CD14-positive monocyte (primary cell): ENCODE measurements around the gene FAM3A. TPM values are rescaled to one million over a fixed set of nuclear protein-coding genes. Genes with fewer than 3 reads are reported as not detected.

Experiments used
- DNase-seq, 3 donors: peaks; one replicate each; pipeline ENCODE4 v3.0.0-alpha.2; 2011 to 2022
- H2AFZ ChIP-seq: 2 replicates; pipeline ENCODE4 v1.6.0; 2012; ENCODE audit warnings: mild to moderate bottlenecking, low read depth, low read length, inconsistent platforms; ENCODE audit not compliant: insufficient read depth, poor library complexity, severe bottlenecking
- H3K27ac ChIP-seq, 2 donors: 1 replicate in 1 of 2; 2 replicates in 1 of 2; pipeline ENCODE4 v1.5.1; 2012 to 2013; ENCODE audit warnings: low read length in 2 of 2, control low read depth in 1 of 2, inconsistent platforms in 1 of 2, low read depth in 1 of 2, mild to moderate bottlenecking in 1 of 2
- H3K27me3 ChIP-seq, 2 donors: one replicate each; pipeline versions ENCODE4 v1.6.0 to v1.6.1; 2011 to 2013; ENCODE audit warnings: low read length in 2 of 2; ENCODE audit not compliant: control insufficient read depth in 2 of 2, insufficient read depth in 2 of 2
- H3K36me3 ChIP-seq, 2 donors: replicated peaks in 1 of 2; 1 replicate in 1 of 2; 2 replicates in 1 of 2; pipeline versions ENCODE4 v1.5.1 to v1.6.1; 2012 to 2013; ENCODE audit warnings: low read length in 2 of 2, control low read depth in 1 of 2, inconsistent platforms in 1 of 2, mild to moderate bottlenecking in 1 of 2; ENCODE audit not compliant: insufficient read depth in 2 of 2, control insufficient read depth in 1 of 2
- H3K4me1 ChIP-seq, 2 donors: 1 replicate in 1 of 2; 2 replicates in 1 of 2; pipeline versions ENCODE4 v1.5.1 to v1.6.1; 2012 to 2013; ENCODE audit warnings: low read length in 2 of 2, control low read depth in 1 of 2, inconsistent platforms in 1 of 2, mild to moderate bottlenecking in 1 of 2, moderate library complexity in 1 of 2; ENCODE audit not compliant: insufficient read depth in 2 of 2, control insufficient read depth in 1 of 2
- H3K4me2 ChIP-seq: replicated peaks from 2 replicates; pipeline ENCODE3; 2012; ENCODE audit warnings: low read length, moderate library complexity, mild to moderate bottlenecking; ENCODE audit not compliant: poor library complexity, severe bottlenecking; ENCODE audit errors: extremely low read depth
- H3K4me3 ChIP-seq, 3 experiments: fragments of 200-600 bp in 1 of 3; sonication (generic) in 1 of 3; replicated peaks in 1 of 3; 1 replicate in 2 of 3; 2 replicates in 1 of 3; pipeline ENCODE4 v1.5.1; 2011 to 2013; ENCODE audit warnings: low read length in 3 of 3, mild to moderate bottlenecking in 3 of 3, control low read depth in 2 of 3, low read depth in 2 of 3, inconsistent platforms in 1 of 3, moderate library complexity in 1 of 3
- H3K79me2 ChIP-seq: 2 replicates; pipeline ENCODE4 v1.6.0; 2012; ENCODE audit warnings: mild to moderate bottlenecking, control low read depth, inconsistent platforms, low read length, moderate library complexity; ENCODE audit not compliant: insufficient read depth
- H3K9ac ChIP-seq: 2 replicates; pipeline ENCODE4 v1.6.0; 2017; ENCODE audit warnings: low read length, mild to moderate bottlenecking; ENCODE audit not compliant: insufficient read depth, poor library complexity, severe bottlenecking
- H3K9me3 ChIP-seq, 2 donors: replicated peaks in 1 of 2; 1 replicate in 1 of 2; 2 replicates in 1 of 2; pipeline versions ENCODE4 v1.5.1 to v1.6.1; 2012 to 2013; ENCODE audit warnings: low read length in 2 of 2, control low read depth in 1 of 2; ENCODE audit not compliant: control insufficient read depth in 1 of 2, insufficient read depth in 1 of 2
- H4K20me1 ChIP-seq: 2 replicates; pipeline ENCODE4 v1.6.0; 2012; ENCODE audit warnings: mild to moderate bottlenecking, low read length, control low read depth, moderate library complexity; ENCODE audit not compliant: insufficient read depth
- H3K27ac Mint-ChIP-seq, 7 donors: one replicate each; pipeline ENCODE4 v1.8.0; 2020; ENCODE audit warnings: mild to moderate bottlenecking in 7 of 7, mixed read lengths in 7 of 7, moderate library complexity in 6 of 7, inconsistent platforms in 2 of 7
- H3K27me3 Mint-ChIP-seq, 3 donors: one replicate each; pipeline ENCODE4 v1.8.0; 2021 to 2022; ENCODE audit warnings: low read depth in 3 of 3, mild to moderate bottlenecking in 3 of 3, mixed read lengths in 3 of 3, moderate library complexity in 3 of 3, inconsistent platforms in 1 of 3
- H3K36me3 Mint-ChIP-seq, 2 donors: one replicate each; pipeline ENCODE4 v1.8.0; 2020; ENCODE audit warnings: mixed read lengths in 2 of 2, inconsistent platforms in 1 of 2, mild to moderate bottlenecking in 1 of 2
- H3K4me1 Mint-ChIP-seq: one replicate; pipeline ENCODE4 v1.8.0; 2020; ENCODE audit warnings: mild to moderate bottlenecking, mixed read lengths
- H3K4me3 Mint-ChIP-seq, 2 donors: one replicate each; pipeline ENCODE4 v1.8.0; 2020; ENCODE audit warnings: mild to moderate bottlenecking in 2 of 2, mixed read lengths in 2 of 2, moderate library complexity in 1 of 2
- H3K9me3 Mint-ChIP-seq, 7 donors: one replicate each; pipeline ENCODE4 v1.8.0; 2020 to 2022; ENCODE audit warnings: mixed read lengths in 7 of 7, mild to moderate bottlenecking in 6 of 7, moderate library complexity in 6 of 7, inconsistent platforms in 2 of 7
- WGBS: methylation state at CpG from one replicate; pipeline ENCODE4 v1.1.5; 2013; ENCODE audit warnings: missing lambda C conversion rate; ENCODE audit not compliant: insufficient coverage; 5-methylcytosine and 5-hydroxymethylcytosine counted together
- intact Hi-C, 2 donors: fragments of 100-400 bp; cut with micrococcal nuclease; formaldehyde crosslinking; loops; one replicate each; pipeline versions ENCODE4 v1.15.0 to v1.15.1; 2023
- polyA plus RNA-seq, 3 donors: library from polyadenylated mRNA; depleted of rRNA in 1 of 3; unstranded in 2 of 3; stranded (reverse) in 1 of 3; fragments of 300-500 nt in 2 of 3; fragments of >200 nt in 1 of 3; fragmentation: Illumina TruSeq in 2 of 3; gene quantifications; 1 replicate in 2 of 3; 2 replicates in 1 of 3; pipeline ENCODE4 v1.2.3, GENCODE V29; 2012 to 2021
- TF ChIP-seq, protein P1 (sequence below): fragments of 200-600 bp; IDR thresholded peaks from one replicate; pipeline ENCODE4 v1.8.0; 2022; ENCODE audit warnings: antibody characterized with exemption, mild to moderate bottlenecking

Gene FAM3A
- polyA plus RNA-seq, 3 donors, result 14.5 to 26.5 (median 16.3) TPM

DNA sequence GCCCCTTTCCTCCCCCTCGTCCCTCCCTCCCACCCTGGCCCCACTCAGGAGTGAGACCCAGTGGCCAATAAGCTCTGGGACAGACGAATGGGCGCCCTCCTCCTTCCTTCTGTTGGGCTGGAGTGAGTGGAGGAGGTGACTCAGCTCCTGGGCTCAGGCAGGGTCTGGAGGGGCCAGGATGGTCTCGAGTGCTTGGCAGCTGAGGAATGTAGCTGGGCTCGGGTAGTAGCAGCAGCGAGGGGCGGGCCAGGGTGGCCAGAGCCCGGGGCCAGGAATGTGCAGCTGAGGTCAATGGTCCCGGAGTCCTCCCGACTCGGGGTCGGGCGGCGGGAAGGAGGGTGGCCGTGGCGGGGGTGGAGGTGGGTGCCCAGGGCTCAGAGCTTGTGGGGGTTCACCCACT is 15.6 kb upstream of the FAM3A start:
- H3K79me2 ChIP-seq, result peaks cover 9% of the 10 kb centered on the region
- no peaks in the 10 kb centered on the region for H3K27me3 ChIP-seq
- Mint-ChIP-seq H3K36me3 (peaks cover 28 to 48% of the 10 kb centered on the region in 2 donors), H3K27ac (peak overlapping the region in 1 of 7 donors; percentile 77), H3K4me3 (no peak overlapping the region), H3K27me3 (peaks cover 0 to 12% (median 0%) of the 10 kb centered on the region in 3 donors), H3K9me3 (peaks cover 0 to 1% (median 0%) of the 10 kb centered on the region in 7 donors), H3K4me1 (peaks cover 10% of the 10 kb centered on the region)
- TF ChIP-seq, protein P1, sequence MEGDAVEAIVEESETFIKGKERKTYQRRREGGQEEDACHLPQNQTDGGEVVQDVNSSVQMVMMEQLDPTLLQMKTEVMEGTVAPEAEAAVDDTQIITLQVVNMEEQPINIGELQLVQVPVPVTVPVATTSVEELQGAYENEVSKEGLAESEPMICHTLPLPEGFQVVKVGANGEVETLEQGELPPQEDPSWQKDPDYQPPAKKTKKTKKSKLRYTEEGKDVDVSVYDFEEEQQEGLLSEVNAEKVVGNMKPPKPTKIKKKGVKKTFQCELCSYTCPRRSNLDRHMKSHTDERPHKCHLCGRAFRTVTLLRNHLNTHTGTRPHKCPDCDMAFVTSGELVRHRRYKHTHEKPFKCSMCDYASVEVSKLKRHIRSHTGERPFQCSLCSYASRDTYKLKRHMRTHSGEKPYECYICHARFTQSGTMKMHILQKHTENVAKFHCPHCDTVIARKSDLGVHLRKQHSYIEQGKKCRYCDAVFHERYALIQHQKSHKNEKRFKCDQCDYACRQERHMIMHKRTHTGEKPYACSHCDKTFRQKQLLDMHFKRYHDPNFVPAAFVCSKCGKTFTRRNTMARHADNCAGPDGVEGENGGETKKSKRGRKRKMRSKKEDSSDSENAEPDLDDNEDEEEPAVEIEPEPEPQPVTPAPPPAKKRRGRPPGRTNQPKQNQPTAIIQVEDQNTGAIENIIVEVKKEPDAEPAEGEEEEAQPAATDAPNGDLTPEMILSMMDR, result no peak
- WGBS, result no CpG with 5 or more reads among the region's 16 CpGs
- peaks cover 17% of the 10 kb centered on the region in 2 donors for H3K4me1 ChIP-seq
- H3K4me2 ChIP-seq, result no peak overlapping the region
- peaks cover 27% of the 10 kb centered on the region for H4K20me1 ChIP-seq
- intact Hi-C loops, result loop anchor here (5.0 kb wide), 2 partner anchors 134 to 159 kb away; partner anchors contain the start of genes FLNA (in 1 of the 2) and RPL10 (in 1 of the 2)
- H3K9ac ChIP-seq, result no peak overlapping the region
- no peak overlapping the region for H2AFZ ChIP-seq
- DNase-seq, result no peak
- no peak overlapping the region for H3K4me3 ChIP-seq
- H3K9me3 ChIP-seq, result no peaks in the 10 kb centered on the region
- peaks cover 44 to 52% of the 10 kb centered on the region in 2 donors for H3K36me3 ChIP-seq
- no peak overlapping the region for H3K27ac ChIP-seq

DNA sequence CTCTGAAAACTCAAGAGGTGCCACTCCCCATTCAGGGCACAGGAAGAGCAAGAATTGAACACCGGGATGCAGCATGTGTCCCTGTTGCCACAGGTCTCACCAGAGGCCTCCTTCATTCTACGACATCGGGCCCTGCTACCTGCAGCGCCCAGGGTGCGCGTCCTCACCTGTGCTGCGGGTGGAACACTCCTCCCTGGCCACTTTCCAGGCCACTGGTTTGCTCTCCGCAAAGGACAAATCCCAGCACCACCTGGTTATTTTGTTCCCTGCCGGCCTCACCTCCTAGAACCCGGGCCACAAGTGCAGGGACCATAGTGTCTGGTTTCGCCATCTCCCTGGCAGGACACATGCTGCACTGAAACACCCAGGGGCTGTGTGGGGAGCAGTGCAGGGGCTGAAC is 14.3 kb upstream of the FAM3A start:
- no peak for DNase-seq
- Histone ChIP-seq H3K9ac (no peak overlapping the region), H3K79me2 (no peaks in the 10 kb centered on the region), H3K4me1 (peaks cover 17% of the 10 kb centered on the region in 2 donors), H3K36me3 (peaks cover 39 to 41% of the 10 kb centered on the region in 2 donors), H3K4me3 (no peak overlapping the region), H3K9me3 (no peaks in the 10 kb centered on the region), H2AFZ (no peak overlapping the region), H3K27me3 (no peaks in the 10 kb centered on the region), H3K27ac (no peak overlapping the region), H4K20me1 (peaks cover 27% of the 10 kb centered on the region), H3K4me2 (no peak overlapping the region)
- Mint-ChIP-seq H3K9me3 (peaks cover 0 to 1% (median 0%) of the 10 kb centered on the region in 7 donors), H3K4me1 (peaks cover 13% of the 10 kb centered on the region), H3K27me3 (peaks cover 0 to 14% (median 0%) of the 10 kb centered on the region in 3 donors), H3K36me3 (peaks cover 21 to 38% of the 10 kb centered on the region in 2 donors), H3K4me3 (no peak overlapping the region), H3K27ac (no peak overlapping the region)
- TF ChIP-seq, protein P1, result no peak
- intact Hi-C loops, result loop anchor here (5.0 kb wide), 2 partner anchors 133 to 158 kb away; partner anchors contain the start of genes FLNA (in 1 of the 2) and RPL10 (in 1 of the 2)
- 94% methylated on average over 6 of the region's 11 CpGs for WGBS
